A549 (cell line): Measurements from ENCODE around the gene IKZF4. TPM values are rescaled to one million over a fixed set of nuclear protein-coding genes. Genes with fewer than 3 reads are reported as not detected.

Experiments
- ATAC-seq, 2 experiments: fragments of 200-7000 bp in 1 of 2; fragments of >200 bp in 1 of 2; cut with Nextera tagmentation in 1 of 2; cut with Tn5 transposase in 1 of 2; 3 replicates each; pipeline versions ENCODE4 v1.8.0 to v1.9.1; 2018 to 2020; ENCODE audit warnings: mild to moderate bottlenecking in 1 of 2, moderate library complexity in 1 of 2
- CTCF ChIA-PET: fragments of 300-600 bp; sonication (Branson Sonifier 250); formaldehyde crosslinking; extraction: SDS; loops from one replicate; lab custom pipeline; 2021; ENCODE audit warnings: antibody characterized with exemption, inconsistent platforms; lab: Yijun Ruan, JAX
- POLR2A ChIA-PET: fragments of 350-600 bp; formaldehyde crosslinking; extraction: SDS; loops from one replicate; lab custom pipeline; 2021; ENCODE audit warnings: antibody characterized with exemption, inconsistent platforms; lab: Yijun Ruan, JAX
- DNase-seq, 2 experiments: peaks; one replicate each; pipeline versions ENCODE4 v3.0.0 to v3.0.0-alpha.2; 2011 to 2016; ENCODE audit warnings: low read depth in 1 of 2, low spot score in 1 of 2
- FAIRE-seq: peaks from 2 replicates; lab custom pipeline; 2011; peaks lifted over from hg19 to GRCh38; lab: Jason Lieb, UNC
- H3K27ac ChIP-seq, 2 experiments: fragments of >200 bp; sonication (Bioruptor Twin); formaldehyde crosslinking; 3 replicates each; pipeline ENCODE4 v1.5.1; 2016 to 2017
- H3K4me1 ChIP-seq: fragments of >200 bp; sonication (Bioruptor Twin); formaldehyde crosslinking; 3 replicates; pipeline ENCODE4 v1.6.1; 2016
- H3K4me2 ChIP-seq: fragments of >200 bp; sonication (Bioruptor Twin); formaldehyde crosslinking; 3 replicates; pipeline ENCODE4 v1.6.1; 2016
- H3K4me3 ChIP-seq: fragments of >200 bp; sonication (Bioruptor Twin); formaldehyde crosslinking; 3 replicates; pipeline ENCODE4 v1.5.1; 2016
- H3K9me3 ChIP-seq: fragments of >200 bp; sonication (Bioruptor Twin); formaldehyde crosslinking; 3 replicates; pipeline ENCODE4 v1.6.1; 2016
- ATOH8 ChIP-seq: fragments of 250-450 bp; sonication (Bioruptor Pico); IDR thresholded peaks from 2 replicates; pipeline ENCODE4 v1.5.0; 2020; ENCODE audit warnings: low read depth, mild to moderate bottlenecking, moderate library complexity
- BCL3 ChIP-seq: fragments of >200 bp; sonication (Bioruptor Twin); formaldehyde crosslinking; IDR thresholded peaks from 3 replicates; pipeline ENCODE4 v1.6.1; 2016
- CBX2 ChIP-seq: fragments of 200-600 bp; sonication (generic); IDR thresholded peaks from 2 replicates; pipeline ENCODE4 v1.6.1; 2016; ENCODE audit warnings: low read depth, mild to moderate bottlenecking, borderline replicate concordance
- CEBPB ChIP-seq, 2 experiments: fragments of >200 bp in 1 of 2; sonication (Bioruptor Twin) in 1 of 2; formaldehyde crosslinking in 1 of 2; IDR thresholded peaks; 2 replicates each; pipeline ENCODE4 v1.6.1; 2012 to 2016
- FOSL2 ChIP-seq, 2 experiments: fragments of 450-650 bp in 1 of 2; fragments of >200 bp in 1 of 2; sonication (Bioruptor Twin) in 1 of 2; formaldehyde crosslinking; IDR thresholded peaks; 2 replicates each; pipeline versions ENCODE4 v1.5.0 to v1.6.1; 2016 to 2020; ENCODE audit warnings: mild to moderate bottlenecking in 1 of 2, moderate library complexity in 1 of 2
- GATA3 ChIP-seq: IDR thresholded peaks from 2 replicates; pipeline ENCODE4 v1.6.1; 2012; ENCODE audit warnings: borderline replicate concordance
- HOXA7 ChIP-seq: fragments of 250-450 bp; sonication (Bioruptor Pico); IDR thresholded peaks from 2 replicates; pipeline ENCODE4 v1.5.0; 2020; ENCODE audit warnings: mild to moderate bottlenecking, moderate library complexity
- JUN ChIP-seq, 2 experiments: fragments of >200 bp; sonication (Bioruptor Twin); formaldehyde crosslinking; IDR thresholded peaks; 2 replicates in 1 of 2; 3 replicates in 1 of 2; pipeline ENCODE4 v1.6.1; 2016 to 2017
- KDM1A ChIP-seq: fragments of 200-600 bp; sonication (generic); IDR thresholded peaks from 2 replicates; pipeline ENCODE4 v1.6.1; 2016; ENCODE audit warnings: low read depth, mild to moderate bottlenecking
- MYC ChIP-seq: IDR thresholded peaks from 2 replicates; pipeline ENCODE4 v1.6.1; 2012; ENCODE audit warnings: mild to moderate bottlenecking, inconsistent platforms, low read length, improper control_type of control experiment, borderline replicate concordance
- NR3C1 ChIP-seq: fragments of >200 bp; sonication (Bioruptor Twin); formaldehyde crosslinking; IDR thresholded peaks from 3 replicates; pipeline ENCODE4 v1.6.1; 2017
- PHF8 ChIP-seq: fragments of 200-600 bp; sonication (generic); IDR thresholded peaks from 2 replicates; pipeline ENCODE4 v1.6.1; 2016; ENCODE audit warnings: low read depth, mild to moderate bottlenecking, antibody characterized with exemption, moderate library complexity, borderline replicate concordance
- RCOR1 ChIP-seq: fragments of 150-350 bp; IDR thresholded peaks from 2 replicates; pipeline ENCODE4 v1.6.1; 2014; ENCODE audit warnings: antibody characterized with exemption, low read length, low read depth
- TFCP2L1 ChIP-seq: fragments of 250-450 bp; sonication (Bioruptor Pico); IDR thresholded peaks from 2 replicates; pipeline ENCODE4 v1.5.0; 2021; ENCODE audit warnings: mild to moderate bottlenecking
- ZC3H11A ChIP-seq: fragments of 450-650 bp; IDR thresholded peaks from 2 replicates; pipeline ENCODE4 v1.6.1; 2014; ENCODE audit warnings: antibody characterized with exemption, mild to moderate bottlenecking
- WGBS: methylation state at CpG from one replicate; pipeline ENCODE4 v1.1.6; 2017; ENCODE audit errors: missing lambda C conversion rate; 5-methylcytosine and 5-hydroxymethylcytosine counted together
- polyA plus RNA-seq, 4 experiments: library from polyadenylated mRNA; depleted of rRNA in 3 of 4; stranded (reverse); fragments of >200 nt; fragmentation: RNase III in 1 of 4; extraction: RNeasy Plus Mini Kit Qiagen cat#74134 plus additional on column Dnase treatment in 1 of 4; gene quantifications; 2 replicates in 3 of 4; 3 replicates in 1 of 4; pipeline ENCODE4 v1.2.3, GENCODE V29; 2011 to 2017
- TF ChIP-seq, protein P1 (sequence below): fragments of 200-600 bp; sonication (generic); IDR thresholded peaks from 2 replicates; pipeline ENCODE4 v1.6.1; 2016; ENCODE audit warnings: antibody characterized with exemption, mild to moderate bottlenecking, moderate library complexity
- TF ChIP-seq, protein P2 (sequence below): fragments of >200 bp; sonication (Bioruptor Twin); formaldehyde crosslinking; IDR thresholded peaks from 3 replicates; pipeline ENCODE4 v1.5.1; 2016
- TF ChIP-seq, protein P3 (sequence below): IDR thresholded peaks from 2 replicates; pipeline ENCODE4 v1.6.1; 2012; ENCODE audit warnings: low read depth, borderline replicate concordance

Gene IKZF4
- polyA plus RNA-seq, 2 of the 4 experiments (the other 2 are of a cell fraction) = 2.0 TPM

- Histone ChIP-seq H3K4me1 (peaks cover 18% of the 10 kb centered on the region), H3K4me2 (no peak overlapping the region), H3K4me3 (no peak overlapping the region), H3K27ac (no peak overlapping the region), H3K9me3 (no peaks in the 10 kb centered on the region)
- TF ChIP-seq HOXA7 (CRISPR knock-in tag) (no peak), ZC3H11A (no peak), FOSL2 (IDR thresholded peaks at IDR 0.05) (no peak), FOSL2 (CRISPR knock-in tag; IDR thresholded peaks at IDR 0.05) (no peak), PHF8 (no peak), CEBPB (IDR thresholded peaks at IDR 0.05) (no peak), GATA3 (no peak), JUN (IDR thresholded peaks at IDR 0.05) (no peak), NR3C1 (no peak), MYC (no peak), RCOR1 (no peak), CBX2 (no peak), TFCP2L1 (no peak), KDM1A (no peak), BCL3 (no peak)
- 96% methylated on average over 10 of the region's 10 CpGs for WGBS
- CTCF ChIA-PET = interaction anchor here (1.0 to 4.1 kb wide), 2 partner anchors 8 to 26 kb away, joined by 4 to 22 read pairs; no protein-coding TSS in a partner anchor
- FAIRE-seq (no peak), DNase-seq (no peak), ATAC-seq (no peak)
- POLR2A ChIA-PET = no interaction called here
These were observed 16.6 kb upstream of the IKZF4 start for GRCh38 chr12:56004211-56004610.

- DNase-seq (peak in 1 of 2 experiments; percentile 61), FAIRE-seq (no peak), ATAC-seq (peak; percentile 72 to 81)
- POLR2A ChIA-PET = interaction anchor here (0.6 to 1.5 kb wide), 5 partner anchors 11 to 56 kb away, joined by 3 to 13 read pairs (median 8); partner anchors contain the start of genes RAB5B and SUOX
- 19% methylated on average over 22 of the region's 44 CpGs for WGBS
- H3K4me1 ChIP-seq = peaks cover 6% of the 10 kb centered on the region; the same call in 2 of the 3 replicates
- H3K4me3 ChIP-seq = peak overlapping the region; percentile 98
- TF ChIP-seq, protein P1, sequence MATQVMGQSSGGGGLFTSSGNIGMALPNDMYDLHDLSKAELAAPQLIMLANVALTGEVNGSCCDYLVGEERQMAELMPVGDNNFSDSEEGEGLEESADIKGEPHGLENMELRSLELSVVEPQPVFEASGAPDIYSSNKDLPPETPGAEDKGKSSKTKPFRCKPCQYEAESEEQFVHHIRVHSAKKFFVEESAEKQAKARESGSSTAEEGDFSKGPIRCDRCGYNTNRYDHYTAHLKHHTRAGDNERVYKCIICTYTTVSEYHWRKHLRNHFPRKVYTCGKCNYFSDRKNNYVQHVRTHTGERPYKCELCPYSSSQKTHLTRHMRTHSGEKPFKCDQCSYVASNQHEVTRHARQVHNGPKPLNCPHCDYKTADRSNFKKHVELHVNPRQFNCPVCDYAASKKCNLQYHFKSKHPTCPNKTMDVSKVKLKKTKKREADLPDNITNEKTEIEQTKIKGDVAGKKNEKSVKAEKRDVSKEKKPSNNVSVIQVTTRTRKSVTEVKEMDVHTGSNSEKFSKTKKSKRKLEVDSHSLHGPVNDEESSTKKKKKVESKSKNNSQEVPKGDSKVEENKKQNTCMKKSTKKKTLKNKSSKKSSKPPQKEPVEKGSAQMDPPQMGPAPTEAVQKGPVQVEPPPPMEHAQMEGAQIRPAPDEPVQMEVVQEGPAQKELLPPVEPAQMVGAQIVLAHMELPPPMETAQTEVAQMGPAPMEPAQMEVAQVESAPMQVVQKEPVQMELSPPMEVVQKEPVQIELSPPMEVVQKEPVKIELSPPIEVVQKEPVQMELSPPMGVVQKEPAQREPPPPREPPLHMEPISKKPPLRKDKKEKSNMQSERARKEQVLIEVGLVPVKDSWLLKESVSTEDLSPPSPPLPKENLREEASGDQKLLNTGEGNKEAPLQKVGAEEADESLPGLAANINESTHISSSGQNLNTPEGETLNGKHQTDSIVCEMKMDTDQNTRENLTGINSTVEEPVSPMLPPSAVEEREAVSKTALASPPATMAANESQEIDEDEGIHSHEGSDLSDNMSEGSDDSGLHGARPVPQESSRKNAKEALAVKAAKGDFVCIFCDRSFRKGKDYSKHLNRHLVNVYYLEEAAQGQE = no peak
- TF ChIP-seq PHF8 = 0 out of 2 replicates have a peak, but pooled peaks have one; percentile 21
- TF ChIP-seq, protein P2, sequence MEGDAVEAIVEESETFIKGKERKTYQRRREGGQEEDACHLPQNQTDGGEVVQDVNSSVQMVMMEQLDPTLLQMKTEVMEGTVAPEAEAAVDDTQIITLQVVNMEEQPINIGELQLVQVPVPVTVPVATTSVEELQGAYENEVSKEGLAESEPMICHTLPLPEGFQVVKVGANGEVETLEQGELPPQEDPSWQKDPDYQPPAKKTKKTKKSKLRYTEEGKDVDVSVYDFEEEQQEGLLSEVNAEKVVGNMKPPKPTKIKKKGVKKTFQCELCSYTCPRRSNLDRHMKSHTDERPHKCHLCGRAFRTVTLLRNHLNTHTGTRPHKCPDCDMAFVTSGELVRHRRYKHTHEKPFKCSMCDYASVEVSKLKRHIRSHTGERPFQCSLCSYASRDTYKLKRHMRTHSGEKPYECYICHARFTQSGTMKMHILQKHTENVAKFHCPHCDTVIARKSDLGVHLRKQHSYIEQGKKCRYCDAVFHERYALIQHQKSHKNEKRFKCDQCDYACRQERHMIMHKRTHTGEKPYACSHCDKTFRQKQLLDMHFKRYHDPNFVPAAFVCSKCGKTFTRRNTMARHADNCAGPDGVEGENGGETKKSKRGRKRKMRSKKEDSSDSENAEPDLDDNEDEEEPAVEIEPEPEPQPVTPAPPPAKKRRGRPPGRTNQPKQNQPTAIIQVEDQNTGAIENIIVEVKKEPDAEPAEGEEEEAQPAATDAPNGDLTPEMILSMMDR = no peak
- 0 out of 5 replicates have a peak, but pooled peaks of 1 of the 2 experiments have one; percentile 46 for TF ChIP-seq JUN (IDR thresholded peaks at IDR 0.05)
- TF ChIP-seq, protein P3, sequence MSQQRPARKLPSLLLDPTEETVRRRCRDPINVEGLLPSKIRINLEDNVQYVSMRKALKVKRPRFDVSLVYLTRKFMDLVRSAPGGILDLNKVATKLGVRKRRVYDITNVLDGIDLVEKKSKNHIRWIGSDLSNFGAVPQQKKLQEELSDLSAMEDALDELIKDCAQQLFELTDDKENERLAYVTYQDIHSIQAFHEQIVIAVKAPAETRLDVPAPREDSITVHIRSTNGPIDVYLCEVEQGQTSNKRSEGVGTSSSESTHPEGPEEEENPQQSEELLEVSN = 0 out of 2 replicates have a peak, but pooled peaks have one; percentile 44
- no peak for TF ChIP-seq ATOH8 (CRISPR knock-in tag)
- TF ChIP-seq, all 56 proteins: peak for 3
- peak overlapping the region; percentile 98 to 99 for H3K27ac ChIP-seq
- CTCF ChIA-PET = interaction anchor here (2.2 to 4.3 kb wide), 4 partner anchors 10 to 22 kb away, joined by 10 to 28 read pairs (median 22); partner anchors contain the start of gene SUOX
- no peaks in the 10 kb centered on the region for H3K9me3 ChIP-seq
- H3K4me2 ChIP-seq = peak overlapping the region; percentile 97
These were observed 13.0 kb upstream of the IKZF4 start for GRCh38 chr12:56007564-56008559.
